HL-60 (cell line): ENCODE measurements around the gene PRKAR2B.

Source experiments
- DNase-seq, 2 experiments: peaks; one replicate each; pipeline ENCODE4 v3.0.0-alpha.2; 2010 to 2020; ENCODE audit warnings: low read depth in 1 of 2, low spot score in 1 of 2
- H3K27ac ChIP-seq: fragments of 250-450 bp; sonication (Bioruptor Pico); replicated peaks from 2 replicates; pipeline ENCODE4 v1.5.1; 2020; ENCODE audit warnings: mild to moderate bottlenecking, moderate library complexity
- H3K27me3 ChIP-seq: fragments of 250-450 bp; sonication (Bioruptor Pico); 2 replicates; pipeline ENCODE4 v1.5.1; 2021; ENCODE audit warnings: mild to moderate bottlenecking, moderate library complexity; ENCODE audit not compliant: insufficient read depth, poor library complexity, severe bottlenecking
- H3K4me3 ChIP-seq: replicated peaks from 2 replicates; pipeline ENCODE4 v1.5.1; 2011; ENCODE audit warnings: mild to moderate bottlenecking, control low read depth, low read length; ENCODE audit not compliant: insufficient read depth
- CTCF ChIP-seq: IDR thresholded peaks from one replicate; pipeline ENCODE4 v1.5.1; 2011; ENCODE audit warnings: low read length, control low read depth, inconsistent platforms; ENCODE audit not compliant: insufficient read depth
- GABPA ChIP-seq: IDR thresholded peaks from 2 replicates; pipeline ENCODE4 v1.6.1; 2012; ENCODE audit warnings: low read depth
- POLR2AphosphoS5 ChIP-seq: IDR thresholded peaks from 2 replicates; pipeline ENCODE4 v1.6.1; 2012; ENCODE audit warnings: low read depth
- REST ChIP-seq: IDR thresholded peaks from 2 replicates; pipeline ENCODE4 v1.6.1; 2012; ENCODE audit warnings: low read depth; ENCODE audit not compliant: insufficient replicate concordance
- SPI1 ChIP-seq: IDR thresholded peaks from 2 replicates; pipeline ENCODE4 v1.6.1; 2012; ENCODE audit warnings: low read depth, mild to moderate bottlenecking, borderline replicate concordance

The PRKAR2B gene

GRCh38 chr7:107104801-107105200 is 60.3 kb downstream of the PRKAR2B start:
- H3K4me3 ChIP-seq, result no peak overlapping the region
- no peak for DNase-seq
- no peaks in the 10 kb centered on the region for H3K27me3 ChIP-seq
- TF ChIP-seq REST (no peak), POLR2AphosphoS5 (no peak), CTCF (no peak), SPI1 (no peak), GABPA (no peak)
- H3K27ac ChIP-seq, result no peak overlapping the region

GRCh38 chr7:107105591-107106245 is 61.2 kb downstream of the PRKAR2B start:
- H3K4me3 ChIP-seq, result no peak overlapping the region
- no peak overlapping the region for H3K27ac ChIP-seq
- TF ChIP-seq SPI1, result no peak
- no peak for TF ChIP-seq REST
- TF ChIP-seq POLR2AphosphoS5, result no peak
- no peak for TF ChIP-seq CTCF
- no peak for TF ChIP-seq GABPA
- DNase-seq, result no peak
- no peaks in the 10 kb centered on the region for H3K27me3 ChIP-seq

GRCh38 chr7:107108793-107109371 is 64.4 kb downstream of the PRKAR2B start:
- no peak for DNase-seq
- Histone ChIP-seq H3K27ac (no peak overlapping the region), H3K4me3 (no peak overlapping the region), H3K27me3 (no peaks in the 10 kb centered on the region)
- no peak for TF ChIP-seq POLR2AphosphoS5

GRCh38 chr7:107109955-107110354 is 65.5 kb downstream of the PRKAR2B start:
- no peak for DNase-seq
- Histone ChIP-seq H3K27ac (no peak overlapping the region), H3K4me3 (no peak overlapping the region), H3K27me3 (no peaks in the 10 kb centered on the region)
- TF ChIP-seq GABPA (no peak), POLR2AphosphoS5 (no peak), REST (no peak), SPI1 (no peak), CTCF (no peak)
